GM21717 (cell line): ENCODE data around the gene PCA3.

ENCODE experiments used
- ATAC-seq: cut with Tn5 transposase; IDR thresholded peaks from one replicate; pipeline ENCODE4 v1.9.1; 2021; ENCODE audit warnings: mild to moderate bottlenecking, moderate library complexity; ENCODE audit not compliant: unreplicated experiment

The PCA3 gene

DNA sequence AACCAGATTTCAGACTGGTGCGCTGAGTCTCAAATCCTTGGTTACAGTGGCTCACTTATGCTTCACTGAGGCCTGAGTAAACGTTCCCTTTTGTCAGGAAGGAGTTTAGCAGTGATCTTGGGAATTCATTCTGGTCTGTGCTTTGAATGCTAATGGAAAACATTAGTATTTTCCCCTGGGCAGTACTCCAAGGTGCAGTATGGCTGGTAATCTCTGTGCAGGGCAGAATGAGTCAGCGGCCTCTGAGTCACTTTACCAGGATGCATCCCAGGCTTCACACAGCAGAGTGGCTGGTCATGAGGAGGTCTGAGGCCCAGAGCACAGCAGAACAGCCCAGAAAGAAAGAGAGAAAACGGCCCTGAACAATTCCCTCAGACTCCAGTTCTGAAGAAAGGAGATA, 54.0 kb downstream of the PCA3 start:
- ATAC-seq: no peak

DNA sequence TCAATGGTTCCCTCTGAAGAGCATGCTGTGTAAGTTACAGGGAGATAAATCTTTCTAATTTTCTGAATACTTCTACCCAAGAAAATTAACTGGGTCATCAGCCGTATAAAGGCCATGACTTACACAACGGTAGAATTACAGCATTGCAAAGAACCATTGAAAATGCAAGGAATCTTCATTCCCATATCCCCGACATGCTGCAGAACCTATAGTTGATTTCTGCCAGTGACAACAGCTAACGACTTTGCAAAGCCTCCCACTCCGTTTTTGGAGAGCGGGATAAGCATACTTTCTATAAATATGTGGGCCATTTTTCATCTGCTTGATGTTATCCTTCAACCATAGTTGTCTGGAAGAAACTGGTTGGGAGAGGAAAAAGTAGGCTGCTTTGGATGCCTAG, 56.2 kb downstream of the PCA3 start:
- no peak for ATAC-seq

DNA sequence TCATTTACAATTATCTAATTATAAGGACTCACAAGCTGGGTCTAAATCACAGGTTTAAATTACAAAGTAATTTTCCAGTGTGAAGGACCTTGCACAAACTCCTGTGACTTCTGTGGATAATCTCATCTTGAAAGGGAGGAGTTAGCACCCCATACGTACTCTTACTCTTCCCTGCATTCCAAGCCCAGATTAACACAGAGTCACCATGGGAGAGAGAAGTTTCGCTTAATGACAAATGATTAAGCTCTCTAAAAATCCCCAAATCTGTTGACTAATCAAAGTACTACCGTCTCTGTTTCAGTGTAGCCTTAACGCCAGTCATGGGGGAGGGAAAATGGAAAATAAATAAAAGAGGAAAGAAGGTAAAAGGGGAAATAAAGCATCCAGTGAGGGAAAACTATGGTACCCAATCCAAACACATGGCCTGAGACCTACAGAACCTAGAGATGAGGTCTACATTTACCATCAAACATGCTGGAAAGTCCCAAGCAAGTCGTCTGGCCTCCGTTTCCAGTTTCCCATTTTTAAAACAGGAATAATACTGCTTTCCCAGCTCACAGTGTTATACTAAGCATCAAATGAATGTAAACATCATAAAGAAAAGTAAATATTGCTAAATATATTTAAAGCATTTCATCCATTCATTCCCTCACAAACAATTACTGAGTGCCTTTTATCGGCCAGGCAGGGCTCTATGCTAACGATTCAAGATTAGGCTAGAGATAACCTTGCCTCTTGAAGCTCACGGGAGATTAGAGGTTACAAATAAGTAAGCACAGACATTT, 63.2 kb downstream of the PCA3 start:
- ATAC-seq: no peak

DNA sequence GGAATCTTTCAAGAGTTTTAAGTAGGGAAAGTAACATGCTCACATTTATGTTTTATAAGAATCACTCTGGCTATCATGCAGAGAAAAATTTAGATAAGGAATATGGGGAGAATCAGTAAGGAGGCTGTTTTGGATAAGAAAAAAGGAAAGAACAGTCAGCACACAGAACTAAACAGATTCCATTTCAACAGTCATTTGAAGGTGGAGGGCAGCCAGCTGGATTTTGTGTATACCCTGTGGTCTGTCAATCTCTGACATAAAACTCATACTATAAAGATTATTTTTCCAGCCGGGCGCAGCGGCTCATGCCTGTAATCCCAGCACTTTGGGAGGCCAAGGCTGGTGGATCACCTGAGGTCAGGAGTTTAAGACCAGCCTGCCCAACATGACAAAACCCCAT, 64.2 kb downstream of the PCA3 start:
- ATAC-seq: no peak

DNA sequence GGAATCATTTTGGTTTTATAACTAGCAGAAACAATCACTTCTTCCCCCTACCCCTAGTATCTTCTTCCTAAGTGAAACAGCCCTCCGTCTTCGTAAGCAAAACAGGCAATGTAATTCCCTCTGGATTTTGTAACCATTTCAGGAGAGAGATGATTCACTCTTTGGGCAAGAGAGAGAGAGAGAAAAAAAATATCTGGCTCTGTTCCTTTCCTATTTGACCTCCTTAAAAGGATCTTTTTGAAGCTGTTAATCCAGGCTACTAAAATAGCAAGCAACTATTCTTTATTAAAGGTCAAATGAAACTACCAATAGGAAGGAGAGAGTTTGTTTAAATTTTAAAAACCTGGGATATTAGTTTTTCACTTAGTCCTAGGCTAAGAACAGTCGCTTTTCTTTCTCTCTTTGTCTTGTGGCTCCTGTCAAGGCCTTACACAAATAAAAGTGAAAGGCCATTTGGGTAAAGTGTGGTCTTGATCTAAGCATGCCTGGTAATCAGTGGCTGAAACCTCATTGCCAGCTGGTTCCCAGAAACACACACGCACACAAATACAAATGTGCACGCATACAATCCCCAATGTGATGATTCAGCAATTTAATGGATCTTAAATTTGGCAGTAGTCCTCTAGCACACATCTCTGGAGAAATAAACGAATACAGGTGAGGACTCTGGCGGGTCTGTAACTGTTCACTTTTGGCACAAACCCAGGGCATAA, 71.5 kb downstream of the PCA3 start:
- ATAC-seq: no peak
